Activated T-cell treated with anti-CD3 and anti-CD28 coated beads, Interleukin-2, amount 50 U/mL, for 1 hour (primary cell): Measurements from ENCODE around the gene HOXC6.

Experiments used
- DNase-seq: peaks from one replicate; pipeline ENCODE4 v3.0.0-alpha.2; 2020

HOXC6 gene

GRCh38 chr12:54016478-54016964 lies 11.7 kb upstream of the HOXC6 start:
- DNase-seq: no peak

- DNase-seq: no peak
These were observed 11.0 kb upstream of the HOXC6 start for GRCh38 chr12:54017027-54017788.

DNA sequence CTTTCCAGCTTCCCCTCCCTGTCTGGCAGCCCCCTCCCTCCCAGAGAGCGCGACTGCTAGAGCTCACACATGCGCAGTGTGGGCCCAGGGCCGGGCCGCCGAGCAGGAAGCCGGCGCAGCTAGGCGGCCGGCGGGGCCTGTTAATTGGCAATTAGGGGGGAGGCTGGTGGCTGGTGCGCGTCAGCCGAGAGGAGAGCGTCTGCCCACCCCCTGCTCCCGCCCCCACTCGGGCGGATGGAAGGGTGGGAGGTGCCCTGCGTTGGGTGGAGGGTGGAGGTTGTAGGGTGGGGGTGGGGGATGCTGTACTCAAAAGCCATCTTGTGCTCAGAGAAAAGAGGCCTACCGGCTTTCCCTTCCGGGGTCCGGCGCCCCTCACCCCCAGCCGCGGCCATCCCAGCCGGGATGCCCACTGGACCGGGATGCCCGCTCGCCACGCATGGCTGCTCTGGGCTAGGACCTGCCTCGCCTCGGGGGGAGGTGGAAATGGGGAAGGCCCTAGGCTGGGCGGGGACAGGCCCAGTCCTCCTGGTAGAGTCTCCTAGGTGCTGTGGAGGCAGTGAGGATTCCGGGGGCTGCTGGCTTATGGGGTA lies 10.3 kb upstream of the HOXC6 start:
- peak; percentile 69 for DNase-seq

GRCh38 chr12:54018468-54018984 lies 9.7 kb upstream of the HOXC6 start:
- DNase-seq: no peak

- DNase-seq: no peak
These were observed 9.0 kb upstream of the HOXC6 start for GRCh38 chr12:54019091-54019811.

GRCh38 chr12:54019924-54020590 lies 8.2 kb upstream of the HOXC6 start:
- DNase-seq: no peak

- DNase-seq: no peak
These were observed 7.4 kb upstream of the HOXC6 start for GRCh38 chr12:54020591-54021405.

DNA sequence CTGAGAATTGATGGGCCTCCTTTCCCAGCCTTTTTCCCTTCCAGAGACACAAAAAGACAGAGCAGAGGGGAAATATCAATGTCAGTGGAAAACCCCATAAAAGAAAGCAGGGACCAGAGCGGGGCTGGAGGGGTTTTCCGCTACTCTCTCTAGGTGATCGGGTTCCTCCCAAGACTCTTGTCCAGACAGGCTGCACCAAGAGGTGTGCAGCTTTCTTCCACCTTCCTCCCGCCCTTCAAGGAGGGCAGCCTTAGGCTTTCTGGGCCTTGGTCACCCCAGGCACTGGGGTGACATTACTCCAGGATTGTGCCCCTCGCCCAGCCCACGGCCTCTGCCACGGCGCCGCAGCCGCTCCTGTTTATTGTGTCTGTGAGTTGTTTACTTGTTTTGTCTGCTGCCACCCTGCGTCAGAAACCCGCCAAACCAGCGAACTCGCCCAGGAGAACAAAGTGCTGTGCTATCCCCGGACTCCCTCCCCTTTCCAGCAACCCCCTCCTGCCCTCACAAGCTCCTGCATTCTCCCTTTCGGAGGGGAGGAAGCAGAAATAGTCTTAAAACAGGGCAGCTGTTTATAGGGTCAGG lies 6.7 kb upstream of the HOXC6 start:
- DNase-seq: no peak

DNA sequence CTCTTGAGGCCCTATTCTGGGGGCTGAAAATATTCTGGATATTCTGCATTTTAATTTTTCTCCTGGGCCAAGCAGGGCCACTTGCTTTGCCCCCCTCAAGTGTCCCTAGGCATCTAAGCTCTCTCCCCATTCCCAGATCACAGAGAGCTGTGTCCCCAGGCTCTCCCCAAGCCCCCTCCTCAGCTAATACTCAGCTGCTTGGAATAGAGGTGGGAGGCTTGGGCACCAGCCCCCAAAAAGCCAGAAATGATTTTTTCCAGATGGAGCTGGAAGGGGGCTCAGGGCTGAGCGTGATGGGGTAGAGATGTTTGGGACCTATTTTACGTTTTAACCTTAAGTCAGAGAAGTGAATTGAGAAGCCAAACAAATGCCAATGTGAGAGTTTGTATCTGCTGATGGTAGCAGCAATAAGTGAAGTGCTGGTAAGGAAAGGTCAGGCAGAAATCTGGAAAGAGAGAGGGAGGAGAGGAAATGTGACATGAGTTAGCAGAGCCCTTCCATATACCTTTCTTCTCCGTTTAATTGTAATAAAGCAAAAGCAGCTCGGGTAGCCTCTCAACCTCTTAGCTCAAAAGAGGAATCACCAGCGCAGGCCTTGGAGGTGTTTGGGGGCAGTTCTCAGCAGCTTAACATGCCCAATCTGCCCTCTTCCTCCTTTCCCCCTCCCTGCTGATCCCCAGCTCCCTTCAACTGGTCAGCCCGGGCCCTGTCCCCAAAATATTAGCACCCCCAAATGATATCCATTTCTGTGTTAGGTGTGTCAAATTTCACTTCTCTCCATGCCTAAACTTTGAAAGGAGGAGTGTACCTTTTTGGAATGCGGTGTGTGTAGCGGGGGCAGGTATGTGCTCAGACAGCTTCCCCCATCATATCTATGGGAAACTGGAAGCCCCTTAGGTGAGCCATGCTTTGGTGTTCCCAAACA lies 5.0 kb upstream of the HOXC6 start:
- DNase-seq: no peak

- no peak for DNase-seq
These were observed 4.1 kb upstream of the HOXC6 start for GRCh38 chr12:54024127-54024526.

DNA sequence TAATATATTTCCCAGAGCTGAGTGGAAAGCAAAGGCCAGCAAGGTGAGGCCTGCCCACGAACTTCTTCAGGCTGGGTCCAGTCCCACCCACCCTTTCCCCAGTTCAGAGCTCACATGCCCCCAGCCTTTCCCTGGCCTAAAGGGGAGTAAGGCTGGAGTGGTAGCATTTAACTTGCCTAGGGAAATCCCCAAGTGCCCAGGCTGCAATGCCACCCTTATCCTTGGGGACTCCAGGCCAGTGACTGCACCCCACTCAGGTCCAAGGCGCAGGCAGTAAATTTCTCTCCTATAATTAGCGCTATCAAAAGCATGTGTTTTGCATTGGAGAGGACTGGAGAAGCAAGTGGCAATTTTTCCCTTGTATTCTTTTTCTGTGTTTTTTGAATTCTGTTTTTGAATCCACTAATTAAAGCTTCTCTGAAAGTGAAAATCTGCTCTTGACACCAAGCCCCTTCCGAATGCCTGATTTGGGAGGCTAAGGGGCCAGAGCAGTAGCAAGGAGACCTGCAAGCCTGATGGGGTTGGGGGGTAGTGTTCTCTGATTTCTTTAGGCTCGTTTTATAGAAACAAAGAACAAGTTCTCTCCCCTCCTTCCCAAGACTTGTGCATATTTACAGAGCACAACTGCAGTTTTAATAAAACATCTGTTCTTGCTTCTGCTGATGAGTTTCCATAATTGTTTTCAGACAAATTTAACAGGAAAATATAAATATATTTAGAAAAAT lies 3.5 kb upstream of the HOXC6 start:
- DNase-seq: no peak

GRCh38 chr12:54025499-54026405 lies 2.5 kb upstream of the HOXC6 start:
- no peak for DNase-seq

GRCh38 chr12:54026640-54027441 lies 1.4 kb upstream of the HOXC6 start:
- no peak for DNase-seq

- no peak for DNase-seq
These were observed 826 bp upstream of the HOXC6 start for GRCh38 chr12:54027442-54027786.

GRCh38 chr12:54029529-54030441 lies 1.5 kb downstream of the HOXC6 start:
- no peak for DNase-seq

DNA sequence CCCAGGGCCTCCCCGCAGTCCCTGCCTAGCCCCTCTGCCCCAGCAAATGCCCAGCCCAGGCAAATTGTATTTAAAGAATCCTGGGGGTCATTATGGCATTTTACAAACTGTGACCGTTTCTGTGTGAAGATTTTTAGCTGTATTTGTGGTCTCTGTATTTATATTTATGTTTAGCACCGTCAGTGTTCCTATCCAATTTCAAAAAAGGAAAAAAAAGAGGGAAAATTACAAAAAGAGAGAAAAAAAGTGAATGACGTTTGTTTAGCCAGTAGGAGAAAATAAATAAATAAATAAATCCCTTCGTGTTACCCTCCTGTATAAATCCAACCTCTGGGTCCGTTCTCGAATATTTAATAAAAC lies 2.2 kb downstream of the HOXC6 start:
- DNase-seq: no peak

DNA sequence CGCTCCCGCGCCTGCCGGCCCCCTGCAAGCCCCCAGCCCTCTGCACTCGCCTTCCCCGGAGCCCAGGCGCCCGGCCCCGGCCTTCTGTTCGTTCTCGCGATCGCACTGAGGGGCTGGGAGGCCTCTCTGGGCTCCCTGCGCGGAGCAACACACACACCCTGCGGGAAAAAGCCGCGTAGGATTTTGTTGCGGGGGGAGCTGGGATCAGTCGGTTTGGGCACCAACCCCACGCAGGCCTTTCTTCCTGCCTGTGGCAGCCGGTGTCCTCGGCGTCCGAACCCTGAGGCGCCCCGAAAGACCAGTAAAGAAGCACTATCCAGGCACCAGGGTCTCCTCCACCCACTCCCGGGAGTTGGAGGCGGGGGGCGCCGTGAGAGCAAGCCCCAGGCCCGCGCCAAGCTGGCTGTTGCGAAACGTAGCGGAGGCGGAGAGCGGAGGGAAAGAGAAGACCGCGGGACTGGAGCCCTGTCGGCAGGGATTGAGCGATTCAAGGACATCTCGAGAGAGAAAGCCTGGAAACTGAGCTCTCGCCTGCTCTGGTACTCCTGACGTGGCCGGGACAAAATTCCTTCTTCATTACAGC lies 2.7 kb downstream of the HOXC6 start:
- no peak for DNase-seq
